ENCODE measurements around the gene BLTP2.
A peak's percentile ranks its signal among the peaks of the same experiment; 100 is the strongest.
"Not testable (repeated sequence)": the region's sequence is repeated elsewhere in the genome, so short reads cannot be mapped to it uniquely, and the experiment has no call there.

Gene BLTP2

GRCh38 chr17:28615260-28615940, 29.6 kb downstream of the BLTP2 start:
- no peak overlapping the region for H3K4me3 Mint-ChIP-seq
- H3K9me3 Mint-ChIP-seq = no peaks in the 10 kb centered on the region
- peaks cover 6% of the 10 kb centered on the region for H3K4me1 Mint-ChIP-seq
- peaks cover 68% of the 10 kb centered on the region for H3K36me3 Mint-ChIP-seq (ENCODE audit: low read depth)
- no peak overlapping the region for H3K27ac Mint-ChIP-seq
- TF ChIP-seq CTCF (IDR thresholded peaks at IDR 0.05; ENCODE audit: unreplicated experiment in 3 of 3) = no peak
- no peaks in the 10 kb centered on the region for H3K27me3 Mint-ChIP-seq (ENCODE audit: low read depth)

- Mint-ChIP-seq H3K4me1 (peaks cover 6% of the 10 kb centered on the region), H3K4me3 (no peak within 1 kb of the TSS), H3K36me3 (ENCODE audit: low read depth) (peaks cover 61% of the 10 kb centered on the region), H3K27ac (peak within 1 kb of the TSS in 1 of 3 experiments; percentile 39), H3K9me3 (no peaks in the 10 kb centered on the region), H3K27me3 (ENCODE audit: low read depth) (no peaks in the 10 kb centered on the region)
- no peak for TF ChIP-seq CTCF (IDR thresholded peaks at IDR 0.05; ENCODE audit: unreplicated experiment in 3 of 3)
Measured at GRCh38 chr17:28613931-28614381, 31.0 kb downstream of the BLTP2 start, which contains the start of gene RSKR. RSKR (minus strand) TSS chr17:28614185; CDS start chr17:28614161, 24 bp downstream.

GRCh38 chr17:28612936-28613872, 31.8 kb downstream of the BLTP2 start:
- Mint-ChIP-seq H3K4me1 (peaks cover 6% of the 10 kb centered on the region), H3K36me3 (ENCODE audit: low read depth) (peaks cover 54% of the 10 kb centered on the region), H3K27ac (peak overlapping the region in 1 of 3 experiments; percentile 39), H3K4me3 (no peak overlapping the region), H3K27me3 (ENCODE audit: low read depth) (no peaks in the 10 kb centered on the region), H3K9me3 (no peaks in the 10 kb centered on the region)
- peak; percentile 65 to 67 (median 66) for TF ChIP-seq CTCF (IDR thresholded peaks at IDR 0.05; ENCODE audit: unreplicated experiment in 3 of 3)

DNA sequence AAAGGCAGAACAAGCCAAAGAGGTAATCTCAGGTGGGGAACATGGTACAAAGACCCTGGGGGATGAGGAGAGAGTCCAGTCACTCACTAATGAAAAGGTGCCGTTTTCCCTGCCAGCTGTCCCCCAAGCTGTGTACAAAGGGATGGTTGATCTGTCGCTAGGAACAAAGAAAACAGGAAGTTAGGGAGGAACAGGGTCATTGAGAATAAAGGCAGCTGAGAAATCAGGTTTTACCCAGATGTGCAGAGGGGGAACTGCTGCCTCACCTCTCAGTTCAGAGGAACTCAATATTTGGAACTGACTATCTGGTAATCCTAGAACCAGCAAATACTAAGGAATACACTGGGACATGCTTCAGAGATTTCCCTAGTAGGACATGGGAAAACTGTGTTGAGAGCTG, 32.4 kb downstream of the BLTP2 start:
- H3K9me3 Mint-ChIP-seq = no peaks in the 10 kb centered on the region
- peaks cover 6% of the 10 kb centered on the region for H3K4me1 Mint-ChIP-seq
- H3K27ac Mint-ChIP-seq = peak overlapping the region in 1 of 3 experiments; percentile 39
- no peaks in the 10 kb centered on the region for H3K27me3 Mint-ChIP-seq (ENCODE audit: low read depth)
- TF ChIP-seq CTCF (IDR thresholded peaks at IDR 0.05; ENCODE audit: unreplicated experiment in 3 of 3) = no peak
- no peak overlapping the region for H3K4me3 Mint-ChIP-seq
- H3K36me3 Mint-ChIP-seq (ENCODE audit: low read depth) = peaks cover 52% of the 10 kb centered on the region

DNA sequence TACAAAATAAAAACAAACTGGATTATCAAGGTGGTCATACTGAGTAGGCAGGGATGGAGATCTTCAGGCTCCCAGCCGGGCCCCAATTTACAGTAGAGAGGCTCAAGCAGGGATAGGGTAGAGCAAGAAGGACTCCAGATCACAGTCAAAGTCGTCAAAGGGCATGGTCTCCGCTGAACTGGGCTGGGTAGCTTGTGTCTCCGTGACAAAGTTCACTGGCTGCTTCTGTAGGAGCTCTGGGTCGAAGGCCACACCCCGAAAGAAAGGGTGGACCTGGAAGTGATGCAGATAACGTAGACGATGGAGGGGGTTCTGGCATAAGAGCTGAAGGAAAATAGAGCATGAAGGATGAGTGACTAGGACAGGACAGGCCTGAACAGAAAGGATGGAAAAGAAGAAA, 34.6 kb downstream of the BLTP2 start:
- peaks cover 3% of the 10 kb centered on the region for H3K27me3 Mint-ChIP-seq (ENCODE audit: low read depth)

GRCh38 chr17:28604031-28604430, 40.9 kb downstream of the BLTP2 start:
- peaks cover 16% of the 10 kb centered on the region for H3K36me3 Mint-ChIP-seq (ENCODE audit: low read depth)
- H3K27ac Mint-ChIP-seq; H3K4me3 Mint-ChIP-seq; H3K27me3 Mint-ChIP-seq (ENCODE audit: low read depth); H3K9me3 Mint-ChIP-seq; H3K4me1 Mint-ChIP-seq: not testable (repeated sequence)

More for the DNA sequence above, 34.6 kb downstream of the BLTP2 start:
- H3K36me3 Mint-ChIP-seq (ENCODE audit: low read depth) = peaks cover 43% of the 10 kb centered on the region
- H3K4me1 Mint-ChIP-seq = no peaks in the 10 kb centered on the region
- TF ChIP-seq CTCF (IDR thresholded peaks at IDR 0.05; ENCODE audit: unreplicated experiment in 3 of 3) = no peak
- H3K9me3 Mint-ChIP-seq = no peaks in the 10 kb centered on the region
- H3K27ac Mint-ChIP-seq = peak overlapping the region in 1 of 3 experiments; percentile 2
- no peak overlapping the region for H3K4me3 Mint-ChIP-seq

Data from nephron (organoid).